D341Med (cell line): ENCODE data around the gene HAUS6.
"Not testable (repeated sequence)": the region's sequence is repeated elsewhere in the genome, so short reads cannot be mapped to it uniquely, and the experiment has no call there.

ENCODE experiments used
- DNase-seq: peaks from one replicate; pipeline ENCODE4 v3.0.0; 2012; ENCODE audit warnings: low spot score

Gene HAUS6

GRCh38 chr9:19048966-19049916 is 53.5 kb downstream of the HAUS6 start, which contains the start of gene RRAGA:
Gene RRAGA (plus strand): TSS chr9:19049427. CDS start chr9:19049660, 233 bp downstream.
- peak; percentile 95 for DNase-seq

- DNase-seq: no peak
Measured at GRCh38 chr9:19036611-19037010, 66.1 kb downstream of the HAUS6 start.

GRCh38 chr9:19033015-19033414 is 69.7 kb downstream of the HAUS6 start, which contains the start of gene SAXO1:
Gene SAXO1 (minus strand): TSS chr9:19033209. CDS start chr9:19032908, 301 bp downstream.
- DNase-seq: no peak

GRCh38 chr9:19032406-19032805 is 70.3 kb downstream of the HAUS6 start:
- no peak for DNase-seq

GRCh38 chr9:19030899-19031298 is 71.8 kb downstream of the HAUS6 start:
- no peak for DNase-seq

- DNase-seq: peak; percentile 77
Measured at GRCh38 chr9:19028835-19029451, 73.8 kb downstream of the HAUS6 start.

- no peak for DNase-seq
Measured at GRCh38 chr9:19027825-19028224, 74.9 kb downstream of the HAUS6 start.

DNA sequence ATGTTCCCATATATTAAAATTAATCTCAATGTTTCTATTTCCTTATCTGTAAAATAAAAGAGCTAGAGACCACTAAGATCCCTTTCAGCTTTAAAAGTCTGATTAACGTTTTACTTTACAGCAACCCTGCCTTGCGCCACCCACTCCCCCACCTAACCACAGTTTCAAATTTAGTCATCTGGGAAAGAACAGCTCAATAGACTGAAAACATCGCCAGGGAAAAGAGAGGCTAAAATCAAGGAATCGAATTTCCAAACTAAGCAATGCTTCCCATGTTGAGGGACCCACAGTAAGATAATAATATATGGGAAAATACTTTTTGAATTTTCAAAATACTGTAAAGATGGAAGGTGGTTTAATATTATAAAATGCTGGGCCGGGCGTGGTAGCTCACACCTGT is 76.3 kb downstream of the HAUS6 start:
- no peak for DNase-seq

DNA sequence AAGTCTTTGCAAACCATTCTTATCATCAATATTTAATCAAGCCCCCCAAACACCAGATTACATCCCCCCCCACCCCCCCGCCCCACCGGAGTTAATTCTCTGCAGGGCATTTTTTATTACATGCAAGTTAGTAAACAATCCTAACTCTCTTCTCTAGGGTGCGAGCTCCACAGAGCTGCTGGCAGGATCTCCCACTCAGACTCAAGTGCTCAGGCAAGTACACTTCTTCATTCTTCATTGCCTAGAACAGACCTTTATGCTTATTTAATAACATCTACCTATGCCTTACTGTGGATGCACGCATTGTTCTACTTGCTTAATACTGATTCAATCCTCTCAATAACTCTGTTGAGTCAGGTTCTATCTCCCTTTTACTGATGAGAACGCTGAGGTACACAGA is 79.6 kb downstream of the HAUS6 start:
- no peak for DNase-seq

- no peak for DNase-seq
Measured at GRCh38 chr9:19022206-19022605, 80.5 kb downstream of the HAUS6 start.

DNA sequence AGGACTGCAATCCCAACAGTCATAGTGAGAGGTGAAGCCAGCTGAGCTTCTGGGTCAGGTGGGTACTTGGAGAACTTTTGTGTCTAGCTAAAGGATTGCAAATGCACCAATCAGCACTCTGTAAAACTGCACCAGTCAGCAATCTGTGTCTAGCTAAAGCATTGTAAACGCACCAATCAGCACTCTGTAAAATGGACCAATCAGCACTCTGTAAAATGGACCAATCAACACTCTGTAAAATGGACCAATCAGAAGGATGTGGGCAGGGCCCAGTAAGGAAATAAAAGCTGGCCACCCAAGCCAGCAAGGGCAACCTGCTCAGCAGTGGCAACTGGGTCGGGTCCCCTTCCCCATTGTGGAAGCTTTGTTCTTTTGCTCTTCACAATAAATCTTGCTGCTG is 81.1 kb downstream of the HAUS6 start:
- DNase-seq: not testable (repeated sequence)

DNA sequence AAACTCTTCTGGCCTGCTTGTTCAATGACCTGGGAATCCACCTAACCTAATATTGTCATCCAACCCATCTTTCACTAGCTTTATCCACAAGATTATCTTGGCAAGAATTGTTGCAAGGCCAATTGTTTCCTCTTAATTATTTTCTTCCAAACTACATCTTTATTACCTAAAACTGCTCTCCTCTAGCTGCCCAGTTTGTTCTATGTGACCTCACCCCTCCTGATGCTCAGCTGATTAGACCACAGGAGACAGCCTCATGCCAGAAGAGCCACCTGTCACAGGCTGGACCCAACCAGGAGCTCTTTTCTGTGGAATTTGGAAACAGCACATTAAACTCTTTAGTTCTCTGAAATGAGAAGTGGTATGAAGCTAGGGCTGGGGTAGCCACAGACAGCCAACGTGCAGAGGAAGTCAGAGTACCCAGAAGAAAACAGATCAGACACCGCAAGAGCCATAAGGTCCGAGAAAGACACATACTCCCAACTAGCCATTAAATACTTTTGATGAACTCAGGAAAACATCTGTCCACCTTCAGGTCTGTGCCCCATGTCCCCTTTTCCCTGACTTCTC is 81.7 kb downstream of the HAUS6 start:
- no peak for DNase-seq

DNA sequence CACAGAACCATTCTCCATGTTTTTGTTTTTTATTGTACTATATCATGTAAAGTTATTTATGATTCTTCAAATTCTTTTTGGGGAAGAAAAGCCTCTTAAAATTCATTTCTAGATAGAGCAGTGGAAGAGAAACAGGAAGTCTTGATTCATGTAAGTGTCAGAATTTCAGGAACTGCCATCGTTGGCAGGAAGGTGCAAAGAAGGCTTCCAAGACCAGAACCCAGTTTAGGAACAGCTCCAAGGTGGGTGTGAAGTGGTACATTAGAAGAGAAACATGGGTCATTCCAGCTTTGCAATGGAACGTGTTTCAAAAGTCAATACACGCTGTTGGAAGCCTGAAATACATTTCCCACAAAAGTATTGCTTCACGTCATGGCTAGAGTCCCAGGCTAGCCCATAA is 84.5 kb downstream of the HAUS6 start:
- no peak for DNase-seq

DNA sequence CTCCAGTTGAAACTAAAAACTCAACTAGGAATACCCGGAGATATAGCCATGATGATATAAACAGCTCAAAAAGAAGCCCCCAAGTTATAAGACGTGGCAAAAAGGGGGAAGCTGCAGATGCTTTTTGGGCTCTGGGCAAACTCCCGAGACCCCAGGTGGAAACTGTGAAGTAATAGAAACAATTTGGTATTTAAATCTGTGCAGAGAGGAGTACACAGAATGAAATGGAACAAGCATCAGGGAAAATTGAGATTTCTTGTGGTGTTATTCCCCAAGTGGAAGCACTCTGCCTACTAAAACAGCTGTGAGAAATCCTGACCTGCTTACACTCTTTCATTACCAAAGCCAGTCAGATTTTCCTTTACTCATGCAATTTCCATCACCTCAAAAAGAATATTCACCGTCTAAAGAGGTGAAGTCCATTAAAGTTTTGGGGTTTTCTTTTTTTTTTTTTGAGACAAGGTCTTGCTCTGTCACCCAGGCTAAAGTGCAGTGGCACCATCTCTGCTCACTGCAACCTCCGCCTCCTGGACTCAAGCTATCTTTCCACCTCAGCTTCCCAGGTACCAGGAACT is 93.2 kb downstream of the HAUS6 start:
- DNase-seq: no peak
